SK-N-DZ (cell line): ENCODE measurements around the gene ADARB2.

Experiments used
- DNase-seq: peaks from one replicate; pipeline ENCODE4 v3.0.0-alpha.2; 2015; ENCODE audit warnings: low spot score

ADARB2 gene

GRCh38 chr10:1686491-1686749 is 50.9 kb downstream of the ADARB2 start:
- no peak for DNase-seq

- DNase-seq = no peak
These were observed 51.4 kb downstream of the ADARB2 start for GRCh38 chr10:1685699-1686490.

GRCh38 chr10:1684991-1685390 is 52.3 kb downstream of the ADARB2 start:
- DNase-seq = no peak

- DNase-seq = no peak
These were observed 53.7 kb downstream of the ADARB2 start for GRCh38 chr10:1683649-1684048.

- DNase-seq = no peak
These were observed 57.3 kb downstream of the ADARB2 start for GRCh38 chr10:1679821-1680650.

GRCh38 chr10:1678084-1678483 is 59.2 kb downstream of the ADARB2 start:
- no peak for DNase-seq

- DNase-seq = no peak
These were observed 59.9 kb downstream of the ADARB2 start for GRCh38 chr10:1677307-1677939.

GRCh38 chr10:1674501-1674900 is 62.8 kb downstream of the ADARB2 start:
- DNase-seq = no peak

- DNase-seq = no peak
These were observed 63.6 kb downstream of the ADARB2 start for GRCh38 chr10:1673568-1674345.

- no peak for DNase-seq
These were observed 65.1 kb downstream of the ADARB2 start for GRCh38 chr10:1672001-1672781.

- no peak for DNase-seq
These were observed 65.8 kb downstream of the ADARB2 start for GRCh38 chr10:1671366-1672000.

GRCh38 chr10:1670541-1671365 is 66.6 kb downstream of the ADARB2 start:
- DNase-seq = no peak

- no peak for DNase-seq
These were observed 67.9 kb downstream of the ADARB2 start for GRCh38 chr10:1669433-1669832.

- no peak for DNase-seq
These were observed 68.9 kb downstream of the ADARB2 start for GRCh38 chr10:1668399-1668798.

GRCh38 chr10:1667392-1667791 is 69.9 kb downstream of the ADARB2 start:
- no peak for DNase-seq

GRCh38 chr10:1666147-1666546 is 71.2 kb downstream of the ADARB2 start:
- no peak for DNase-seq

- DNase-seq = no peak
These were observed 71.6 kb downstream of the ADARB2 start for GRCh38 chr10:1665681-1666080.

- no peak for DNase-seq
These were observed 72.2 kb downstream of the ADARB2 start for GRCh38 chr10:1665021-1665661.

GRCh38 chr10:1664333-1664964 is 72.9 kb downstream of the ADARB2 start:
- DNase-seq = no peak
